ENCODE data around the gene PGC. TPM values are rescaled to one million over a fixed set of nuclear protein-coding genes. Genes with fewer than 3 reads are reported as not detected.

PGC gene
- total RNA-seq, 8 experiments from 2014 or later: 0.14 to 0.95 (median 0.25) TPM; not detected in 5

- WGBS, 10 experiments: 0 to 93% (median 50%) methylated on average over 1 to 5 of the region's 14 CpGs; no CpG with 5 or more reads in 5 of the 10 experiments
- Histone ChIP-seq H3K4me3 (no peak overlapping the region), H3K4me1 (replicated peaks in 1 of 2) (no peaks in the 10 kb centered on the region), H3K27ac (no peak overlapping the region)
- in situ Hi-C loops (cut with MboI; ENCODE audit: low pct_unique_long_range_greater_than_20kb in 2 of 9, low sequenced_read_pairs in 9 of 9, unreplicated experiment in 9 of 9): no loop called here
- no peak for ATAC-seq (replicated peaks in 6 of 8)
These were observed 44.3 kb downstream of the PGC start for GRCh38 chr6:41702771-41703494.

- no peak for ATAC-seq (replicated peaks in 6 of 8)
- H3K4me1 ChIP-seq (replicated peaks in 1 of 2): no peaks in the 10 kb centered on the region
- WGBS, 10 experiments: 100% methylated on average over 2 of the region's 10 CpGs; no CpG with 5 or more reads in 8 of the 10 experiments
- H3K4me3 ChIP-seq: no peak overlapping the region
- no peak overlapping the region for H3K27ac ChIP-seq
- in situ Hi-C loops (cut with MboI; ENCODE audit: low pct_unique_long_range_greater_than_20kb in 2 of 9, low sequenced_read_pairs in 9 of 9, unreplicated experiment in 9 of 9): no loop called here
These were observed 45.0 kb downstream of the PGC start for GRCh38 chr6:41702089-41702745.

GRCh38 chr6:41700463-41701347 lies 46.5 kb downstream of the PGC start:
- Histone ChIP-seq H3K27ac (no peak overlapping the region), H3K4me1 (replicated peaks in 1 of 2) (no peaks in the 10 kb centered on the region), H3K4me3 (no peak overlapping the region)
- in situ Hi-C loops (cut with MboI; ENCODE audit: low pct_unique_long_range_greater_than_20kb in 2 of 9, low sequenced_read_pairs in 9 of 9, unreplicated experiment in 9 of 9): no loop called here
- WGBS, 10 experiments: 42 to 100% (median 73%) methylated on average over 1 to 5 of the region's 20 CpGs; no CpG with 5 or more reads in 6 of the 10 experiments
- peak in 2 of 8 experiments; percentile 12 to 18 for ATAC-seq (replicated peaks in 6 of 8)

GRCh38 chr6:41699063-41699462 lies 48.1 kb downstream of the PGC start:
- Histone ChIP-seq H3K4me1 (replicated peaks in 1 of 2) (no peaks in the 10 kb centered on the region), H3K4me3 (no peak overlapping the region), H3K27ac (no peak overlapping the region)
- in situ Hi-C loops (cut with MboI; ENCODE audit: low pct_unique_long_range_greater_than_20kb in 2 of 9, low sequenced_read_pairs in 9 of 9, unreplicated experiment in 9 of 9): loop anchor here in 6 of 9 experiments (25.0 kb wide), 1 partner anchor 337 kb away; no protein-coding TSS in a partner anchor
- ATAC-seq (replicated peaks in 6 of 8): no peak
- 60 to 100% methylated on average over 1 of the region's 2 CpGs; no CpG with 5 or more reads in 8 of the 10 experiments for WGBS, 10 experiments

GRCh38 chr6:41697861-41698781 lies 49.1 kb downstream of the PGC start:
- WGBS, 10 experiments: 0 to 90% (median 58%) methylated on average over 2 to 13 of the region's 15 CpGs; no CpG with 5 or more reads in 2 of the 10 experiments
- in situ Hi-C loops (cut with MboI; ENCODE audit: low pct_unique_long_range_greater_than_20kb in 2 of 9, low sequenced_read_pairs in 9 of 9, unreplicated experiment in 9 of 9): loop anchor here in 6 of 9 experiments (25.0 kb wide), 1 partner anchor 336 kb away; no protein-coding TSS in a partner anchor

GRCh38 chr6:41696788-41697187 lies 50.4 kb downstream of the PGC start:
- no peak for ATAC-seq (replicated peaks in 6 of 8)
- H3K4me3 ChIP-seq: no peak overlapping the region
- no peak overlapping the region for H3K27ac ChIP-seq
- WGBS, 10 experiments: 50 to 100% (median 93%) methylated on average over 1 to 6 of the region's 6 CpGs; no CpG with 5 or more reads in 1 of the 10 experiments
- in situ Hi-C loops (cut with MboI; ENCODE audit: low pct_unique_long_range_greater_than_20kb in 2 of 9, low sequenced_read_pairs in 9 of 9, unreplicated experiment in 9 of 9): loop anchor here in 6 of 9 experiments (25.0 kb wide), 1 partner anchor 334 kb away; no protein-coding TSS in a partner anchor
- no peaks in the 10 kb centered on the region for H3K4me1 ChIP-seq (replicated peaks in 1 of 2)

More at GRCh38 chr6:41697861-41698781, 49.1 kb downstream of the PGC start:
- no peak overlapping the region for H3K27ac ChIP-seq
- peak in 3 of 8 experiments; percentile 67 to 85 (median 77) for ATAC-seq (replicated peaks in 6 of 8)
- H3K4me3 ChIP-seq: no peak overlapping the region
- H3K4me1 ChIP-seq (replicated peaks in 1 of 2): no peaks in the 10 kb centered on the region

- no peak for ATAC-seq (replicated peaks in 6 of 8)
- H3K27ac ChIP-seq: no peak overlapping the region
- no peak overlapping the region for H3K4me3 ChIP-seq
- 73 to 100% (median 90%) methylated on average over 1 to 3 of the region's 6 CpGs; no CpG with 5 or more reads in 5 of the 10 experiments for WGBS, 10 experiments
- in situ Hi-C loops (cut with MboI; ENCODE audit: low pct_unique_long_range_greater_than_20kb in 2 of 9, low sequenced_read_pairs in 9 of 9, unreplicated experiment in 9 of 9): loop anchor here in 6 of 9 experiments (25.0 kb wide), 1 partner anchor 334 kb away; no protein-coding TSS in a partner anchor
- no peaks in the 10 kb centered on the region for H3K4me1 ChIP-seq (replicated peaks in 1 of 2)
These were observed 51.4 kb downstream of the PGC start for GRCh38 chr6:41695825-41696224.

- in situ Hi-C loops (cut with MboI; ENCODE audit: low pct_unique_long_range_greater_than_20kb in 2 of 9, low sequenced_read_pairs in 9 of 9, unreplicated experiment in 9 of 9): loop anchor here in 6 of 9 experiments (25.0 kb wide), 1 partner anchor 333 kb away; no protein-coding TSS in a partner anchor
- no peak overlapping the region for H3K27ac ChIP-seq
- ATAC-seq (replicated peaks in 6 of 8): no peak
- 62 to 100% (median 80%) methylated on average over 1 to 3 of the region's 6 CpGs; no CpG with 5 or more reads in 4 of the 10 experiments for WGBS, 10 experiments
- no peak overlapping the region for H3K4me3 ChIP-seq
- H3K4me1 ChIP-seq (replicated peaks in 1 of 2): no peaks in the 10 kb centered on the region
These were observed 52.2 kb downstream of the PGC start for GRCh38 chr6:41694815-41695526.

- in situ Hi-C loops (cut with MboI; ENCODE audit: low pct_unique_long_range_greater_than_20kb in 2 of 9, low sequenced_read_pairs in 9 of 9, unreplicated experiment in 9 of 9): loop anchor here in 6 of 9 experiments (25.0 kb wide), 1 partner anchor 331 kb away; no protein-coding TSS in a partner anchor
- H3K4me1 ChIP-seq (replicated peaks in 1 of 2): peaks cover 6 to 7% of the 10 kb centered on the region in 2 donors
- no peak for ATAC-seq (replicated peaks in 6 of 8)
- H3K27ac ChIP-seq: no peak overlapping the region
- WGBS, 10 experiments: 20 to 40% (median 33%) methylated on average over 1 to 3 of the region's 10 CpGs; no CpG with 5 or more reads in 7 of the 10 experiments
- no peak overlapping the region for H3K4me3 ChIP-seq
These were observed 53.6 kb downstream of the PGC start for GRCh38 chr6:41693281-41694240.

GRCh38 chr6:41692730-41693129 lies 54.5 kb downstream of the PGC start:
- Histone ChIP-seq H3K27ac (no peak overlapping the region), H3K4me1 (replicated peaks in 1 of 2) (peaks cover 6 to 11% of the 10 kb centered on the region in 2 donors), H3K4me3 (no peak overlapping the region)
- WGBS, 10 experiments: 63 to 100% (median 88%) methylated on average over 1 to 2 of the region's 2 CpGs; no CpG with 5 or more reads in 4 of the 10 experiments
- no peak for ATAC-seq (replicated peaks in 6 of 8)
- in situ Hi-C loops (cut with MboI; ENCODE audit: low pct_unique_long_range_greater_than_20kb in 2 of 9, low sequenced_read_pairs in 9 of 9, unreplicated experiment in 9 of 9): loop anchor here in 6 of 9 experiments (25.0 kb wide), 1 partner anchor 330 kb away; no protein-coding TSS in a partner anchor
